B cell (primary cell): ENCODE measurements around the gene NREP. TPM values are rescaled to one million over a fixed set of nuclear protein-coding genes. Genes with fewer than 3 reads are reported as not detected.

Experiments
- ATAC-seq: fragments of 200-7000 bp; cut with Tn5 transposase; one replicate; pipeline ENCODE4 v1.10.0; 2021; ENCODE audit warnings: low read depth, mild to moderate bottlenecking, moderate number of reproducible peaks, moderate library complexity
- CTCF ChIA-PET: fragments of 350-600 bp; sonication (Branson Sonifier 250); formaldehyde crosslinking; loops from one replicate; lab custom pipeline; 2021; ENCODE audit warnings: antibody characterized with exemption, inconsistent platforms; lab: Charles Lee
- POLR2A ChIA-PET: fragments of 350-600 bp; sonication (Branson Sonifier 250); formaldehyde crosslinking; loops from one replicate; lab custom pipeline; 2021; ENCODE audit warnings: antibody characterized with exemption; lab: Charles Lee
- DNase-seq: peaks from one replicate; pipeline ENCODE4 v3.0.0; 2013
- H2AFZ ChIP-seq: 2 replicates; pipeline ENCODE4 v1.6.1; 2012; ENCODE audit warnings: mild to moderate bottlenecking, low read depth, low read length; ENCODE audit not compliant: insufficient read depth, poor library complexity, severe bottlenecking
- H3K27ac ChIP-seq, 2 donors: 1 replicate in 1 of 2; 2 replicates in 1 of 2; pipeline ENCODE4 v1.5.1; 2012 to 2013; ENCODE audit warnings: low read length in 2 of 2, mild to moderate bottlenecking in 2 of 2, moderate library complexity in 1 of 2
- H3K27me3 ChIP-seq, 4 experiments: fragments of 200-600 bp in 1 of 4; sonication (generic) in 1 of 4; replicated peaks in 1 of 4; 1 replicate in 2 of 4; 2 replicates in 2 of 4; pipeline versions ENCODE4 v1.6.1 to v1.7.0; 2013 to 2016; ENCODE audit warnings: low read length in 3 of 4, mild to moderate bottlenecking in 2 of 4, mixed read lengths in 1 of 4, moderate library complexity in 1 of 4; ENCODE audit not compliant: insufficient read depth in 4 of 4, control insufficient read depth in 3 of 4; ENCODE audit errors: control extremely low read depth in 1 of 4
- H3K36me3 ChIP-seq, 2 experiments: replicated peaks in 1 of 2; 1 replicate in 1 of 2; 2 replicates in 1 of 2; pipeline versions ENCODE4 v1.6.1 to v1.7.1; 2013; ENCODE audit warnings: low read length in 1 of 2; ENCODE audit not compliant: insufficient read depth in 2 of 2, control insufficient read depth in 1 of 2; ENCODE audit errors: control extremely low read depth in 1 of 2, extremely low read depth in 1 of 2
- H3K4me1 ChIP-seq, 2 donors: fragments of 200-600 bp in 1 of 2; sonication (generic) in 1 of 2; 1 replicate in 1 of 2; 2 replicates in 1 of 2; pipeline versions ENCODE4 v1.5.1 to v1.6.1; 2013 to 2017; ENCODE audit warnings: low read length in 2 of 2; ENCODE audit not compliant: control insufficient read depth in 2 of 2, insufficient read depth in 2 of 2
- H3K4me2 ChIP-seq: replicated peaks from 2 replicates; pipeline ENCODE3; 2012; ENCODE audit warnings: mild to moderate bottlenecking, low read depth, low read length; ENCODE audit not compliant: poor library complexity, severe bottlenecking
- H3K4me3 ChIP-seq, 5 experiments: fragments of 200-600 bp in 1 of 5; sonication (generic) in 1 of 5; 1 replicate in 3 of 5; 2 replicates in 2 of 5; pipeline versions ENCODE4 v1.5.1 to v1.7.0; 2011 to 2016; ENCODE audit warnings: low read length in 4 of 5, mild to moderate bottlenecking in 4 of 5, low read depth in 2 of 5, control low read depth in 1 of 5, moderate library complexity in 1 of 5; ENCODE audit not compliant: insufficient read depth in 1 of 5; ENCODE audit errors: control extremely low read depth in 1 of 5, extremely low read depth in 1 of 5
- H3K79me2 ChIP-seq: fragments of 200-600 bp; sonication (generic); one replicate; pipeline ENCODE4 v1.6.0; 2016; ENCODE audit warnings: low read length; ENCODE audit not compliant: control insufficient read depth, insufficient read depth
- H3K9ac ChIP-seq: fragments of 200-600 bp; sonication (generic); 2 replicates; pipeline ENCODE4 v1.6.1; 2017; ENCODE audit warnings: mild to moderate bottlenecking, low read length, moderate library complexity
- H3K9me3 ChIP-seq, 3 donors: one replicate each; pipeline versions ENCODE4 v1.6.1 to v1.7.1; 2013; ENCODE audit warnings: low read length in 2 of 3; ENCODE audit not compliant: control insufficient read depth in 2 of 3, insufficient read depth in 1 of 3; ENCODE audit errors: control extremely low read depth in 1 of 3
- H4K20me1 ChIP-seq: 2 replicates; pipeline ENCODE4 v1.6.0; 2012; ENCODE audit warnings: mild to moderate bottlenecking, low read length; ENCODE audit not compliant: insufficient read depth, control insufficient read depth, poor library complexity, severe bottlenecking
- H3K27ac Mint-ChIP-seq: one replicate; pipeline ENCODE4 v1.8.0; 2021; ENCODE audit warnings: mixed read lengths
- H3K27me3 Mint-ChIP-seq: one replicate; pipeline ENCODE4 v1.8.0; 2021; ENCODE audit warnings: mixed read lengths
- H3K4me1 Mint-ChIP-seq: one replicate; pipeline ENCODE4 v1.8.0; 2021; ENCODE audit warnings: mixed read lengths
- H3K4me3 Mint-ChIP-seq: one replicate; pipeline ENCODE4 v1.8.0; 2021; ENCODE audit warnings: mixed read lengths
- H3K9me3 Mint-ChIP-seq: one replicate; pipeline ENCODE4 v1.8.0; 2022; ENCODE audit warnings: mixed read lengths; ENCODE audit not compliant: insufficient read depth
- EZH2 ChIP-seq: IDR thresholded peaks from 2 replicates; pipeline ENCODE4 v1.6.1; 2012; ENCODE audit warnings: borderline replicate concordance, low read depth, mild to moderate bottlenecking, moderate library complexity, low read length; ENCODE audit not compliant: insufficient read depth, poor library complexity, severe bottlenecking
- WGBS: methylation state at CpG from one replicate; pipeline ENCODE4 v1.1.5; 2013; ENCODE audit warnings: missing lambda C conversion rate; ENCODE audit not compliant: insufficient coverage; 5-methylcytosine and 5-hydroxymethylcytosine counted together
- intact Hi-C: fragments of 100-400 bp; cut with micrococcal nuclease; formaldehyde crosslinking; loops from one replicate; pipeline ENCODE4 v1.10.0; 2022
- polyA plus RNA-seq: library from polyadenylated mRNA; depleted of rRNA; stranded (reverse); fragments of >200 nt; gene quantifications from 2 replicates; pipeline ENCODE4 v1.2.3, GENCODE V29; 2012
- total RNA-seq, 2 donors: library from RNA; stranded (reverse); fragments of 120-200 nt in 1 of 2; gene quantifications; 1 replicate in 1 of 2; 2 replicates in 1 of 2; pipeline versions ENCODE4 v1.2.3 to v1.2.4, GENCODE V29; 2013 to 2022
- TF ChIP-seq, protein P1 (sequence below): fragments of 200-600 bp; IDR thresholded peaks from one replicate; pipeline ENCODE4 v1.8.0; 2022; ENCODE audit warnings: antibody characterized with exemption, mild to moderate bottlenecking

Gene NREP
- total and polyA plus RNA-seq, 2 donors (not counting 1 experiment from before 2014, with no cell fraction given), result 6.7 to 17.0 TPM

DNA sequence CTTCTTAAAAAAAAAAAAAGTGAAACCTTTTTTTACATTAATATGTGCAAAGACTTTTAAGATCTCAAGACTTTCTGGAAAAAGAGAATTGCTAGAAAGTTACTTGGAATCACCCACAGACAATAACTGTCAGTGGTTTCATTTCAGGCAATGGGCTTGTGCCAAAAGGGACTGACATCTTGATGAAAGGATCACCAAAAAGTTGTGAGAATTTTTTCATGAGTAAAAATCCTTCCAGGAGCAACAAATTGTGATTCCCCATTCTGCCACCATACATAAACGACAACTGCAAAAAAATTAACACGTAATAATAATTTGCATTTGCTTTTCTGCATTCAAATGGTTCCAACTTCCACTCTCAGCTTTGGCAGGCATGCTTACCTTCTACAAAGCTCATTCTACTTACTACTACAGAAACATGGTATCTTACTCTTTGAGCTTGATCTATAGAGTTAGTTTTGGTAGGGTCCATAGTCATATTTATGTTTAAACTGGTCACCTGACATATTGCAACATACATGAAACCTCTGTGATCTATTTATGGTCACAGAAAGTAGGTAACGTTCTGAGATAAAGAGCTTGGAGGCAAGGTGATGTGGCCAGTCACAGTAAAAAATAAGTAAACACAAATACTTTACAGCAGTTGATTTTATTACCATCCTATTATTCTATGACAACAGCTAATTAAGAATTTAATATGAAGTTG is 3.0 kb downstream of the NREP start:
- Histone ChIP-seq H3K27me3 (no peaks in the 10 kb centered on the region), H3K4me2 (no peak overlapping the region), H3K9ac (no peak overlapping the region), H3K79me2 (no peaks in the 10 kb centered on the region), H3K4me3 (no peak overlapping the region), H2AFZ (no peak overlapping the region), H4K20me1 (no peaks in the 10 kb centered on the region), H3K9me3 (no peaks in the 10 kb centered on the region), H3K36me3 (no peaks in the 10 kb centered on the region), H3K4me1 (peaks cover 20 to 22% of the 10 kb centered on the region in 2 donors), H3K27ac (no peak overlapping the region)
- ATAC-seq (no peak), DNase-seq (no peak)
- no peaks in the 10 kb centered on the region for H3K9me3 Mint-ChIP-seq
- intact Hi-C loops, result no loop called here
- H3K27ac Mint-ChIP-seq, result no peak overlapping the region
- TF ChIP-seq, protein P1, sequence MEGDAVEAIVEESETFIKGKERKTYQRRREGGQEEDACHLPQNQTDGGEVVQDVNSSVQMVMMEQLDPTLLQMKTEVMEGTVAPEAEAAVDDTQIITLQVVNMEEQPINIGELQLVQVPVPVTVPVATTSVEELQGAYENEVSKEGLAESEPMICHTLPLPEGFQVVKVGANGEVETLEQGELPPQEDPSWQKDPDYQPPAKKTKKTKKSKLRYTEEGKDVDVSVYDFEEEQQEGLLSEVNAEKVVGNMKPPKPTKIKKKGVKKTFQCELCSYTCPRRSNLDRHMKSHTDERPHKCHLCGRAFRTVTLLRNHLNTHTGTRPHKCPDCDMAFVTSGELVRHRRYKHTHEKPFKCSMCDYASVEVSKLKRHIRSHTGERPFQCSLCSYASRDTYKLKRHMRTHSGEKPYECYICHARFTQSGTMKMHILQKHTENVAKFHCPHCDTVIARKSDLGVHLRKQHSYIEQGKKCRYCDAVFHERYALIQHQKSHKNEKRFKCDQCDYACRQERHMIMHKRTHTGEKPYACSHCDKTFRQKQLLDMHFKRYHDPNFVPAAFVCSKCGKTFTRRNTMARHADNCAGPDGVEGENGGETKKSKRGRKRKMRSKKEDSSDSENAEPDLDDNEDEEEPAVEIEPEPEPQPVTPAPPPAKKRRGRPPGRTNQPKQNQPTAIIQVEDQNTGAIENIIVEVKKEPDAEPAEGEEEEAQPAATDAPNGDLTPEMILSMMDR, result no peak
- peaks cover 21% of the 10 kb centered on the region for H3K4me1 Mint-ChIP-seq
- 83% methylated on average over 1 of the region's 3 CpGs for WGBS
- CTCF ChIA-PET, result no interaction called here
- POLR2A ChIA-PET, result no interaction called here
- H3K27me3 Mint-ChIP-seq, result no peaks in the 10 kb centered on the region
- H3K4me3 Mint-ChIP-seq, result no peak overlapping the region

DNA sequence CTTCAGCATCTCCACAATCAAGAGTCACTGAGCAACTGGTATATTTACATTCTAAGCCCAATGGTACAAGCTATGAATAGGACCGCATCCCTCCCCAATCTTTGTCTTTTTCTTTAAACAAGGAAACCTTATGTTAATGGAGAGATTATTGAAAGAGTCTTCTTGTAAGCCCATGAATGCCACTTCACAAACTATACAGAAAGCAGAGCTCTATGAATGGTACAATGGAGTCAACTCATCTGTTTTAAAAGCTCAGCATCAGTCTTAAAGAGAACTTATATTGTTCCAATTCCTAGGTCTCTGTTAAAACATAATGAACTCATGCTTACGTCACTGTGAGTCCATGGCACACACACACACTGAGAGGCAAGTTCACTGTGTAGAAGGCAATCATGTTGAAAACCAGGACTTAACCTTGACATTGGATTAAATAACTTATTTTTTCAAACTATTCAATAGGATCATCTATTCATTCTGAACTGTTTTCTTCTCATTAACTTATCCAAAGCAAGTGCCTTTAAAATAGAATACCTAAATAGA is 4.5 kb downstream of the NREP start:
- no peak overlapping the region for H2AFZ ChIP-seq
- H3K9me3 ChIP-seq, result no peaks in the 10 kb centered on the region
- no peaks in the 10 kb centered on the region for H4K20me1 ChIP-seq
- H3K9me3 Mint-ChIP-seq, result no peaks in the 10 kb centered on the region
- H3K4me3 ChIP-seq, result no peak overlapping the region
- POLR2A ChIA-PET, result no interaction called here
- no peaks in the 10 kb centered on the region for H3K27me3 ChIP-seq
- peaks cover 16% of the 10 kb centered on the region for H3K4me1 Mint-ChIP-seq
- no peak overlapping the region for H3K4me2 ChIP-seq
- H3K27me3 Mint-ChIP-seq, result no peaks in the 10 kb centered on the region
- no peak overlapping the region for H3K9ac ChIP-seq
- ATAC-seq (no peak), DNase-seq (no peak)
- intact Hi-C loops, result no loop called here
- no peak overlapping the region for H3K27ac ChIP-seq
- H3K4me1 ChIP-seq, result peaks cover 15% of the 10 kb centered on the region in 2 donors
- no peaks in the 10 kb centered on the region for H3K36me3 ChIP-seq
- no peaks in the 10 kb centered on the region for H3K79me2 ChIP-seq
- no peak overlapping the region for H3K27ac Mint-ChIP-seq
- WGBS, result no CpG with 5 or more reads among the region's 2 CpGs
- CTCF ChIA-PET, result no interaction called here
- H3K4me3 Mint-ChIP-seq, result no peak overlapping the region
- TF ChIP-seq, protein P1, result no peak
- TF ChIP-seq EZH2, result no peak
